D721Med (cell line): ENCODE data around the gene DNAJC15.
"Not testable (repeated sequence)": the region's sequence is repeated elsewhere in the genome, so short reads cannot be mapped to it uniquely, and the experiment has no call there.

Experiments used
- DNase-seq: peaks from one replicate; pipeline ENCODE4 v3.0.0; 2011; ENCODE audit warnings: low spot score; ENCODE audit not compliant: insufficient read length
- FAIRE-seq: peaks from 2 replicates; lab custom pipeline; 2011; peaks lifted over from hg19 to GRCh38; lab: Jason Lieb, UNC
- CTCF ChIP-seq: IDR thresholded peaks from 2 replicates; pipeline ENCODE4 v1.5.1; 2012; ENCODE audit warnings: mild to moderate bottlenecking, control low read depth; ENCODE audit not compliant: insufficient read depth; ENCODE audit errors: missing control alignments

The DNAJC15 gene

GRCh38 chr13:43046259-43046658, 22.9 kb downstream of the DNAJC15 start:
- FAIRE-seq = no peak

GRCh38 chr13:43054803-43055802, 31.7 kb downstream of the DNAJC15 start:
- DNase-seq = no peak
- no peak for FAIRE-seq
- TF ChIP-seq CTCF = no peak

More at GRCh38 chr13:43046259-43046658, 22.9 kb downstream of the DNAJC15 start:
- no peak for DNase-seq
- no peak for TF ChIP-seq CTCF

GRCh38 chr13:43057653-43058317, 34.4 kb downstream of the DNAJC15 start:
- no peak for TF ChIP-seq CTCF
- FAIRE-seq (no peak), DNase-seq (no peak)

DNA sequence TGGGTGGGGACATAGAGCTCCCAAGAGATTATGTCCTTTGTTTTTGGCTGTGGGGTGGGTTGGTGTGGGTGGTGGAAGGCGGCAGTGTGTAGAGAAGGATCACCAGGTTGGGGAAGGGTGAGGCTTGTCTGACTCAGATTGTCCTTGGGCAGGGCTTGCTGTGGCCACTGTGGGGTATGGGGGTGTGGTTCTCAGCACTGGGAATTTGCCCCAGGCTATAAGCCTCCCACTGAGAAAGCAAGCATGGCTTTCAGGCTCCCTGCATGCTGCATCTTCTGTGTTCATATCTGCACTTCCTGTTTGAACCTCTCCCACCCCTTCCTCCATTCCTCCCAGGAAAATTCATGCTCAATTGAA, 34.9 kb downstream of the DNAJC15 start:
- FAIRE-seq = no peak
- DNase-seq = no peak

DNA sequence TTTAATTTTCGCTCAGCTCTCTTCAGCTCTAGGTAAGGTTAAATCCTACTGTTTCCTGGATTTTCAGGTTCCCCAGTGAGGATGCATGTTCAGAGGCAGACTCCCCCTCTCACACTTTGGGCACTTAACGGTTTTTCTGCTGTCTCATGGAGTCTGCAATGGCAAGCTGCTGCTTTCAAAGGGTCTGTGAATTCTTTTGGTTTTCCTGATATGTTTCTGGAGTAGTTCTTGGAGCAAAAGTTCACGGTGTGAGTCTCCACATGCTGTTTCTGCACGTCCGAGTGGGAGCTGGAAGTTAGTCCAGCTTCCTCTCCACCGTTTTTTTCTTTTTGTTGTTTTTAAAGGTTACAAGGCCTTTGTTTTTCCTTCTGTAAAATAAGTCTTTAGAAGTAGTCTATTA, 35.4 kb downstream of the DNAJC15 start:
- no peak for FAIRE-seq
- no peak for TF ChIP-seq CTCF

More for the DNA sequence above, 34.9 kb downstream of the DNAJC15 start:
- no peak for TF ChIP-seq CTCF

DNA sequence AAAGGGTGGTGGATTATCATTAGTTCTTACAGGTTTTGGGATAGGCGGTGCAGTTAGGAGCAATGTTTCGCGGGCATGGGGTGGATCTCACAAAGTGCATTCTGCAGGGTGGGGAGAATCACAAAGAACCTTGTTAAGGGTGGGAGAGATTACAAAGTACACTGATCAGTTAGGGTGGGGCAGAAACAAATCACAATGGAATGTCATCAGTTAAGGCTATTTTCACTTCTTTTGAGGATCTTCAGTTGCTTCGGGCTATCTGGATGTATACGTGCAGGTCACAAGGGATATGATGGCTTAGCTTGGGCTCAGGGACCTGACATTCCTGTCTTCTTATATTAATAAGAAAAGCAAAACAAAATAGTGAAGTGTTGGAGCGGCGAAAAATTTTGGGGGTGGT, 36.4 kb downstream of the DNAJC15 start:
- not testable (repeated sequence) for DNase-seq, FAIRE-seq

More for the DNA sequence above, 35.4 kb downstream of the DNAJC15 start:
- DNase-seq = no peak

GRCh38 chr13:43060806-43061205, 37.4 kb downstream of the DNAJC15 start:
- DNase-seq, FAIRE-seq: not testable (repeated sequence)
